Measurements from ENCODE around the gene SATB1.
"Not testable (repeated sequence)": the region's sequence is repeated elsewhere in the genome, so short reads cannot be mapped to it uniquely, and the experiment has no call there.

Gene SATB1

DNA sequence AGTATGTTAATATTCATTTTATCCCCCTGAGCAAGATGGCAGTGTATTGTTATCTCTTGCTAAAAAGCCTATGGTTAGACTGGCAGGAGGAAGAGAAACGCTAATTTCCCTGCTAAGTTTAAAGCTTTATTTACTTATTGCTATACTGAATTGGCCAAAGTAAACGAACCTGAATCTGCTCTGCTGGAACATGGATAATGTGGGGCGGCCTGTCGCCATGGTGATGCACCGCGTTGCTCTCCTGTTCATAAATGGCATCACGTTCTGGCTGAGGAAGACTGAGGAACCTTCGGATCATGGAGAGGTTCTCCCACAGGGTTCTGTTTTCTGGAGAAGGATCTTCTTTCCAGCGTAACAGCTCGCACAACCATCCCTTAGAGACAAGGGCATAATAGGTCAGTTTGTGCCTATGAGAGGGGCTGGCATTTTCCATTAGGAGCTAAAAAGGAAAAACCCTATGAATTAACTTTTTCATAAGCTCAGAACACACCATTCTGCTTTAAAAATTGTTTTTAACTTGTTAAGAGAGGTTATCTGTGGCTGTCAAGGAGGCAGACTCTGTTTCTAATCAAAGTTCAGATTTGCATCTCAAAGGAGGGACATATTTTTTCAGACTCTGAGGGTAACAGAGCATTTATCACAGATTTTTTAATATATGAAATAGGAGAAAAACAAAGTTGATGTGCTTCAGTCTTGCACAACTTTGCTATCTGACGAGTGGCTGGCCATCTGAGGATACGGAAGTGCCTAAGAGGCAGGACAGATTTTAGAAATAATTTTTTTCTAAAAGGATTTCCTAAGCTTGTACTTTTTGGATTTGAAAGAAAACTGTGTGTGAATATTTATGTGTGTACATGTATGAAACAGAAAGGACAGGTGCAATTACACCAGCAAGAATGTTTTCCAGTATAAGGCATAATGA, 73.1 kb downstream of the SATB1 start:
- DNase-seq (ENCODE audit: low read depth) = no peak

DNA sequence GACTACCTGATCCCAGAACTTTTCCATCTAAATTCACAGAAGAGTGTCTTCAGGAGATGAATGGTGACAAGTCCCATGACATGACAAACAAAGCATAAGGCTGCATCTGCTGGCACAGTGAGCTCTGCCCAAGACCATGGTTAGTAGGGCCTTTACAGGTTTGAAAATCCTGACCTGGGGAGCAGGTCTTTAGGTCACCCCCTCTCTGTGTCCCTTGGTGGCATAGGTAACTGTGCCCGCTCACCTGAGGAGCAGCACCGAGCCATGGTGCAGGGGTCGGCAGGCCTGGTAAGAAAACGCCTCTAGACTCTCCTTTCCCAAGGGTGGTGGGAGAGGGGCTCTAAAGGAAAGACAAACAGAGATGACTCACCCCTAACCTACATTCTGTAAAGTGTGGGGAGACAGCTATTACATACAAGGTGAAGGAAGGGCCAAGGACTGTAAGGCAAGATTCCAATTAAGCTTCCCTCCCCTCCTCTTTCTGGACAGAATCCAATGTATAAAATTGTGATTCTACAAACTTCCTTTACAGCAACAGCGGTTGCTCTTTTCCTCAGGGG, 74.0 kb downstream of the SATB1 start:
- no peak for DNase-seq (ENCODE audit: low read depth)

DNA sequence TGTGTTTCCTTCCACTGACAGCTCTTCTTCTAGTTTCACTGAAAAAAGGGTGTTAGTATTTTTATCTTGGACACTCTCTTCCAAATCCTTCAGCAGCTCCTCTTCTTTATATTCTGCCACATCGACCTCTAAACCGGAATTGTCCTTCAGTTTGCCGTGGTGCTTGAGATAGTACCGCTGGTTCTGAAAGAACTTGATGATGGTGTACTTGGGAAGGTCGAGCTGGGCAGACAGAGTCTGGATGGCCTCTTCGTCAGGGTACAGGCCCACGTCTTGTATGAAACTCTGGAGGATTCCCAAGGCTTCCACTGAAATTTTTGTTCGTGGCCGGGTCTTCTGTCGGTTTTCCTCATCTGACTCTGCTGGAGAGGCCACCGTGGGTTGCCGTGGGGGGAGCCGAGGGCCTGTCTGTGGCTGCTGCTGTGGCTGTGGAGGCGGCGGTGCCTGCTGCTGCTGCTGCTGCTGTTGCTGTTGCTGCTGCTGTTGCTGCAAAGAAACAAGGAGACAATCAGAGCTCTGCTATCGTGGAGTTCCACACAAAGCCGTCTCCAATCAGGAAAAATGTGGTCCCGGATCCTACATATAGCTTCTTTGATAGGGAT, 75.8 kb downstream of the SATB1 start:
- no peak for DNase-seq (ENCODE audit: low read depth)

DNA sequence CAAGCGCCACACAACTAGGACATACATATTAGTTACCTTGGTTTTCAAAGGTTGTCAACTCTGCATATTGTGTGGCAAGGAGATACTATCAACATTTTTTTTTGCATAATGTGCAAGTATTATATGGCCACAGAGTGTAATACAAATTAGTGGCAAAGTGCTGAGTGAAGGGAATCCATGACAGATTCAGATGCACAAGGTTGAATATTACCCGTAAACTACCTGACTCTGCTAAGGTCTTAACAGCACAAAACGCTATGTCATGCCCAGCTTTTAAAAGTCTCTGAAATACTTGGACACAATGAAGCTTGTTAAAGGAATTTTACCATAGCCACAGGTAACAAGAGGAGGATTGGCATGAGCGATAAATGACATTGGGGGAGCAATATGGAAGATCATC, 79.0 kb downstream of the SATB1 start:
- DNase-seq (ENCODE audit: low read depth) = no peak

- DNase-seq (ENCODE audit: low read depth) = no peak
Measured at GRCh38 chr3:18345015-18345367, 80.1 kb downstream of the SATB1 start.

- DNase-seq (ENCODE audit: low read depth) = no peak
Measured at GRCh38 chr3:18344306-18345014, 80.7 kb downstream of the SATB1 start.

DNA sequence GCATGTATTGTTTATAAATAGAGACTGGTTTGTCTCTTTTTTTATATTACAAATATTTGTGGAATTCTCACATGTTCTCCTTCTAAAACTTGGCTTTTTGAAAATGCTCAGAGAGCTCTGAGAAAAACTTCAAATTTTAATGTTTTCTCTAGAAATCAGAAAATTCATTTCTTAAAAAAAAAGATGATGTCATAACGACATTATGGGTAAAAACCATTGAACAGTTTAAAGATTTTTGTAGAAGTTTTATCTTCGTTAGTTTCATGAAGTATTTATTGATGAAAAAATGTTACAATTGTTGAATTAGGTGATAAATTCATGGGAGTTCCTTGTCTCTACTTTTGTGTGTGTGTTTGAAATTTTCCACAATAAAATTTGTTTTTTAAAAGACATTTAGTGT, 81.3 kb downstream of the SATB1 start:
- DNase-seq (ENCODE audit: low read depth) = no peak

DNA sequence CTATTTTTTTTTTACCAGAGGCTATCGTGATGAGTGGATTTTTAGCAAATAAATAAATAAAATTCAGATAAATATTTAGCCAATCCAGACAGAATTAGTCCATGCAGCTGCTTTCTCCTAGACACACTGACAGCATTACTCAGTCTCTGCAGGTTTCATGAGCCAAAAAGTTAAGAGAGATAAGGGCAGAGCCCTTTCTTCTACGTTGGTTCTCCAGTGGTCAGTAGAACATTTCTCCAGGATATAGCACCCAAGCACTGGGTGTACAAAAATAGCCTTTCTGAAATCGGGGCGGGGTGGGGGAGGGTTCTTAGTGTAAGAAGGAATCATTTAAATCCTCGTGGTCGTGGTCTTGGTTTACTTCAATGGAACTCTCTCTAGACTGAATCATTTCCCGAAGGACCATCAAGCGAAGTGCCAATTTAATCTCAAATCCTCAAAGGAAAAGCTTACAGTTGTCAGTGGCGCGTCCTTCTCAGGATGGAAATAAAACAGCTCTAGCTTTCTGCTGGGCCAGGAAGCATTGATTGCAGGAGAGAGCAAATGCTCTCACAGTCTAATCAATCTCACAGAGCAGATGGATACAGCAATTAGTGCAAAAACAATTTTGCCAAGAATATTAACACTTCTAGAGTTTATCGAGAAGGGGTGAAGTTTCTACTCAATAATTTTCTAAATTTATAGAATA, 86.2 kb downstream of the SATB1 start:
- DNase-seq (ENCODE audit: low read depth) = no peak

- no peak for DNase-seq (ENCODE audit: low read depth)
Measured at GRCh38 chr3:18337231-18337630, 87.9 kb downstream of the SATB1 start.

DNA sequence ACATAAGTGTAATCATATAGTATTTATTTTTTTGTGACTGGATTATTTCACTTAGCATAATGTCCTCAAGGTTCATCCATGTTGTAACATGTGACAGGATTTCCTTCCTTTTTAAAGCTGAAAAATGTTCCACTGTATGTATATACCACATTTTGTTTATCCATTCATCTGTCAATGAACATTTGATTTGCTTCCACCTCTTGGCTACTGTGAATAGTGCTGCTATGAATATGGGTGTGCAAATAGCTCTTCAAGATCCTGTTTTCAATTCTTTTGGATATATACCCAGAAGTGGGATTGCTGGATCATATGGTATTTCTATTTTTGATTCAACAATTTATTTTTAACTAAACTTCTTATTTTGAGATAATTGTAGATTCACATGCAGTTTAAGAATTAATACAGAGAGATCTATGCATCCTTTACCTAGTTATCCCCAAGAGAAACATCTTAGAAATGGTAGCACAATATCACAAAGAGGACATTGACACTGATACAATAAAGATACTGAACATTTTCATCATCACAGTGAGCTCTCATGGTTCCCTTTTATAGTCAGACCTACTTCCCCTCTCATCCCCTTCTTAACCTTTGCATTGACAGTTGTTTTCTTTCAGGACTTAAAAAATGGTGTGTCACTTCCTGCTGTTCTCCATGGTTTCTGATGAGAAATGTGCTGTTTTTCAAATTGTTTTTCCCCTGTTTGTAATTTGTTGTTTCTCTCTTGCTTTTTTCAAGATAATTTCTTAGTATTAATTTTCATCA, 90.1 kb downstream of the SATB1 start:
- no peak for DNase-seq (ENCODE audit: low read depth)

DNA sequence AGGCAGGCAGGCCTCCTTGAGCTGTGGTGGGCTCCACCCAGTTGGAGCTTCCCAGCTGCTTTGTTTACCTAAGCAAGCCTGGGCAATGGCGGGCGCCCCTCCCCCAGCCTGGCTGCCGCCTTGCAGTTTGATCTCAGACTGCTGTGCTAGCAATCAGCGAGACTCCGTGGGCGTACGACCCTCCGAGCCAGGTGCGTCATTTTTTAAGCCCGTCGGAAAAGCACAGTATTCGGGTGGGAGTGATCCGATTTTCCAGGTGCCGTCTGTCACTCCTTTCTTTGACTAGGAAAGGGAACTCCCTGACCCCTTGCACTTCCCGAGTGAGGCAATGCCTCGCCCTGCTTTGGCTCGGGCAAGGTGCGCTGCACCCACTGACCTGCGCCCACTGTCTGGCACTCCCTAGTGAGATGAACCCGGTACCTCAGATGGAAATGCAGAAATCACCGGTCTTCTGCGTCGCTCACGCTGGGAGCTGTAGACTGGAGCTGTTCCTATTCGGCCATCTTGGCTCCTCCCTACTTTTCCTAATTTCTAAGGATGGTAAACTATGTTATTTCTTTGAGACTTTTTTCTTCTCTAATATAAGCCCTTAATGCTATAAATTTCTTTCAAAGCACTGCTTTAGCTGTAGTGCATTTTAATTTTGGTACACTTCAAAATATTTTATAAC, 94.2 kb downstream of the SATB1 start:
- not testable (repeated sequence) for DNase-seq (ENCODE audit: low read depth)

GRCh38 chr3:18308096-18308650, 117.0 kb downstream of the SATB1 start:
- no peak for DNase-seq (ENCODE audit: low read depth)

- DNase-seq (ENCODE audit: low read depth) = no peak
Measured at GRCh38 chr3:18307529-18307928, 117.6 kb downstream of the SATB1 start.

GRCh38 chr3:18302517-18302916, 122.6 kb downstream of the SATB1 start:
- no peak for DNase-seq (ENCODE audit: low read depth)

- no peak for DNase-seq (ENCODE audit: low read depth)
Measured at GRCh38 chr3:18301781-18302180, 123.4 kb downstream of the SATB1 start.

DNA sequence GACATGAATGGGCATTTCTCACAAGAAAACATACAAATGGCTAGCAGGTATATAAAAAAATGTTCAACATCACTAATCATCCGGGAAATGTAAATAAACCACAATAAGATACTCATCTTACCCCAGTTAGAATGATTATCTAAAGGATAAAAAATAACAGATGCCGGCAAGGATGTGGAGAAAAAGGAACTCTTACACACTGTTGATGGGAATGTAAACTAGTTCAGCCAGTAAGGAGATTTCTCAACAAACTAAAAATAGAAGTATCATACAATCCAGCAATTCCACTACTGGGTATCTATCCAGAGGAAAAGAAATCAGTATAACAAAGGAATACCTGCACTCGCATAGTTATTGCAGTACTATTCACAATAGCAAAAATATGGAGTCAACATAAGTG, 124.2 kb downstream of the SATB1 start:
- DNase-seq (ENCODE audit: low read depth) = no peak

GRCh38 chr3:18297126-18297525, 128.0 kb downstream of the SATB1 start:
- no peak for DNase-seq (ENCODE audit: low read depth)
